ENCODE data around the gene NECTIN2. TPM values are rescaled to one million over a fixed set of nuclear protein-coding genes. Genes with fewer than 3 reads are reported as not detected.

The NECTIN2 gene
- 234 TPM for polyA plus RNA-seq (2013, experiment 1 of 2)
- polyA plus RNA-seq (2013, experiment 2 of 2): 231 TPM

- Histone ChIP-seq H2BK120ac (ENCODE audit: low read depth, low read length) (peak within 1 kb of the TSS; percentile 66), H4K91ac (ENCODE audit: low read length) (peak within 1 kb of the TSS; percentile 96), H2BK15ac (ENCODE audit: low read depth, poor library complexity, severe bottlenecking) (peak within 1 kb of the TSS; percentile 98), H3K4me3 (ENCODE audit: insufficient read depth in 1 of 2, low read depth in 1 of 2, low read length in 2 of 2) (peak within 1 kb of the TSS; percentile 95), H3K79me1 (replicated peaks; ENCODE audit: low read length, poor library complexity, severe bottlenecking) (no peaks in the 10 kb centered on the region), H3K18ac (ENCODE audit: low read depth in 1 of 2, low read length in 2 of 2) (peak within 1 kb of the TSS; percentile 94 to 99), H3K27ac (ENCODE audit: low read length, poor library complexity, severe bottlenecking) (peak within 1 kb of the TSS; percentile 98), H3K4me1 (ENCODE audit: control insufficient read depth, insufficient read depth, low read depth, low read length) (peaks cover 25% of the 10 kb centered on the region), H3K4ac (ENCODE audit: low read depth in 1 of 2, low read length in 2 of 2) (peak within 1 kb of the TSS; percentile 95 to 99), H2AK5ac (ENCODE audit: low read length, severe bottlenecking) (peak within 1 kb of the TSS; percentile 78), H2BK12ac (ENCODE audit: low read length in 2 of 2) (peak within 1 kb of the TSS; percentile 11 to 91), H2BK5ac (ENCODE audit: low read depth, low read length, poor library complexity, severe bottlenecking) (peak within 1 kb of the TSS; percentile 99), H3K9me3 (ENCODE audit: control insufficient read depth, low read length) (no peaks in the 10 kb centered on the region), H3K36me3 (ENCODE audit: control insufficient read depth in 1 of 2, insufficient read depth in 2 of 2, low read depth in 1 of 2, low read length in 2 of 2) (peaks cover 0 to 3% of the 10 kb centered on the region in 2 experiments), H3K14ac (ENCODE audit: low read length in 2 of 2) (peak within 1 kb of the TSS; percentile 77 to 96), H3K4me2 (ENCODE audit: low read length, poor library complexity, severe bottlenecking) (peak within 1 kb of the TSS; percentile 89), H4K8ac (ENCODE audit: low read length) (peak within 1 kb of the TSS; percentile 77), H3K23ac (ENCODE audit: low read length in 2 of 2) (peak within 1 kb of the TSS; percentile 68 to 79), H3K9ac (ENCODE audit: low read length) (peak within 1 kb of the TSS; percentile 98), H2AFZ (ENCODE audit: low read depth, low read length) (peak within 1 kb of the TSS; percentile 95), H3K27me3 (ENCODE audit: control insufficient read depth in 1 of 2, insufficient read depth in 1 of 2, low read length in 2 of 2) (no peaks in the 10 kb centered on the region)
- DNase-seq: peak; percentile 97
- under 1% methylated on average over 50 of the region's 67 CpGs for WGBS
Observed at GRCh38 chr19:44845612-44846454, at the start of gene NECTIN2. Gene NECTIN2, plus strand, starts transcription at chr19:44846297. Its CDS starts 229 bp downstream, at chr19:44846526.

DNA sequence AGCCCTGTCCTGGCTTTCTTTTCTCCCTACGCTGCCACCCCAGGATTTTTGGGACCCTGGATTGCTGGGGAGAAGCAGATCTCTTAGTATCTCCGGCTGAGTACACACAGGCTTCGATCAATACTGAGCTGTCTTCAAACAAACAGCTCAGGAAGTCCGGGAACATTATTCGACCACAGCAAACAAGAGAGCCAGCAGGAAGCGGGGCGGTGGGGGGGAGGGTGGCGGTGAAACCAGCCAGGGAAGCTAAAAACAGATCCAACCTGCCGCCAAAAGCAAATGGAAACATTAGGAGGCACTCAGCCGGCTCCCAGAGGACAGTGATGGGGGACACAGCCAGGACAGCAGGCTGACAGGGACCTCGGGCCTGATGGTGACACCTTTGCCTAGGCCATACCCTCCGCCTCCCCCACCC is 49.4 kb upstream of the NECTIN2 start:
- Histone ChIP-seq H3K18ac (ENCODE audit: low read depth in 1 of 2, low read length in 2 of 2) (peak overlapping the region; percentile 70 to 85), H2BK5ac (ENCODE audit: low read depth, low read length, poor library complexity, severe bottlenecking) (no peak overlapping the region), H3K4me1 (ENCODE audit: control insufficient read depth, insufficient read depth, low read depth, low read length) (peaks cover 17% of the 10 kb centered on the region), H2AFZ (ENCODE audit: low read depth, low read length) (peak overlapping the region; percentile 88), H3K23ac (ENCODE audit: low read length in 2 of 2) (no peak overlapping the region), H3K36me3 (ENCODE audit: control insufficient read depth in 1 of 2, insufficient read depth in 2 of 2, low read depth in 1 of 2, low read length in 2 of 2) (no peaks in the 10 kb centered on the region), H2BK12ac (ENCODE audit: low read length in 2 of 2) (peak overlapping the region in 1 of 2 experiments; percentile 80), H3K14ac (ENCODE audit: low read length in 2 of 2) (peak overlapping the region in 1 of 2 experiments; percentile 96), H3K4me3 (ENCODE audit: insufficient read depth in 1 of 2, low read depth in 1 of 2, low read length in 2 of 2) (no peak overlapping the region), H3K9ac (ENCODE audit: low read length) (no peak overlapping the region), H3K4me2 (ENCODE audit: low read length, poor library complexity, severe bottlenecking) (peak overlapping the region; percentile 22), H3K9me3 (ENCODE audit: control insufficient read depth, low read length) (no peaks in the 10 kb centered on the region), H3K27me3 (ENCODE audit: control insufficient read depth in 1 of 2, insufficient read depth in 1 of 2, low read length in 2 of 2) (peaks cover 0 to 4% of the 10 kb centered on the region in 2 experiments), H3K27ac (ENCODE audit: low read length, poor library complexity, severe bottlenecking) (no peak overlapping the region), H2AK5ac (ENCODE audit: low read length, severe bottlenecking) (no peak overlapping the region), H4K91ac (ENCODE audit: low read length) (peak overlapping the region; percentile 80), H2BK120ac (ENCODE audit: low read depth, low read length) (no peak overlapping the region), H4K8ac (ENCODE audit: low read length) (peak overlapping the region; percentile 97), H3K4ac (ENCODE audit: low read depth in 1 of 2, low read length in 2 of 2) (peak overlapping the region in 1 of 2 experiments; percentile 83), H2BK15ac (ENCODE audit: low read depth, poor library complexity, severe bottlenecking) (no peak overlapping the region), H3K79me1 (replicated peaks; ENCODE audit: low read length, poor library complexity, severe bottlenecking) (no peaks in the 10 kb centered on the region)
- 24% methylated on average over 10 of the region's 12 CpGs for WGBS
- DNase-seq: peak; percentile 38

DNA sequence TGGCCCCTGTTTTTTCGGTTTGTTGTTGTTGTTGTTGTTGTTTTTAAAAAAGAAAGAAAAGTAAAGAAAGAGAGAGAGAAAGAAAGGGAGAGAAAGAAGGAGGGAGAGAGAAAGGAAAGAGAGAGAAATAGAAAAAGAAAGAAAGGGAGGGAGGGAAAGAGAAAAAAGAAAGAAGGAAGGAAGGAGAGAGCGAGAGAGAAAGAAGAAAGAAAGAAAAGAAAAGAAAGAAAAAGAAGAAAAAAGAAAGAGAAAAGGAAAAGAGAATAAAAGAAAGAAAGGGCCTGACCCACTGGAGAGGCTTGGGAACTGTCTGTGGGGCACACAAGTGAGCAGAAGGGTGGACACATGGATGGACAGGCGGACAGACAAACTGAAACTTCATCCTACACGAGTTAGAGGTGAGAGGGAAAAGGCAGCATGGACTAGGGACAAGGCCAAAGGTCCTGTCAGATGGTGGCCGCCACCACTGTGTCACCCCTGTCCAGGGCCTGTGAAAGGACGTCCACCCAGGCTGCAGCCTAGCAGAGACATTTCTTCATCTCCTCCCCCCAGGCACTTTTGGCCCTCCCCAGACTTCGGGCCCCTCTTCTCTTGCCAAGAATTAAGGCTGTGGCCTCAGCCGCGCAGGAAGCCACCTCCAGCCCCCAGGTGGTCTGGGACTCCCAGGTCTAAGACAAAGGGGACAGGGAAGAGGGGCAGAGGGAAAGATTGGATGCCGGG is 46.3 kb upstream of the NECTIN2 start:
- Histone ChIP-seq H2AFZ (ENCODE audit: low read depth, low read length) (no peak overlapping the region), H3K4me1 (ENCODE audit: control insufficient read depth, insufficient read depth, low read depth, low read length) (peaks cover 8% of the 10 kb centered on the region), H3K4me2 (ENCODE audit: low read length, poor library complexity, severe bottlenecking) (no peak overlapping the region), H2BK5ac (ENCODE audit: low read depth, low read length, poor library complexity, severe bottlenecking) (no peak overlapping the region), H3K36me3 (ENCODE audit: control insufficient read depth in 1 of 2, insufficient read depth in 2 of 2, low read depth in 1 of 2, low read length in 2 of 2) (no peaks in the 10 kb centered on the region), H4K8ac (ENCODE audit: low read length) (no peak overlapping the region), H4K91ac (ENCODE audit: low read length) (peak overlapping the region; percentile 5), H3K27me3 (ENCODE audit: control insufficient read depth in 1 of 2, insufficient read depth in 1 of 2, low read length in 2 of 2) (peaks cover 3 to 4% of the 10 kb centered on the region in 2 experiments), H2BK12ac (ENCODE audit: low read length in 2 of 2) (no peak overlapping the region), H2AK5ac (ENCODE audit: low read length, severe bottlenecking) (peak overlapping the region; percentile 14), H2BK120ac (ENCODE audit: low read depth, low read length) (no peak overlapping the region), H3K27ac (ENCODE audit: low read length, poor library complexity, severe bottlenecking) (no peak overlapping the region), H2BK15ac (ENCODE audit: low read depth, poor library complexity, severe bottlenecking) (peak overlapping the region; percentile 4), H3K4ac (ENCODE audit: low read depth in 1 of 2, low read length in 2 of 2) (no peak overlapping the region), H3K14ac (ENCODE audit: low read length in 2 of 2) (no peak overlapping the region), H3K9ac (ENCODE audit: low read length) (no peak overlapping the region), H3K23ac (ENCODE audit: low read length in 2 of 2) (no peak overlapping the region), H3K9me3 (ENCODE audit: control insufficient read depth, low read length) (peaks cover 3% of the 10 kb centered on the region), H3K79me1 (replicated peaks; ENCODE audit: low read length, poor library complexity, severe bottlenecking) (no peaks in the 10 kb centered on the region), H3K18ac (ENCODE audit: low read depth in 1 of 2, low read length in 2 of 2) (no peak overlapping the region), H3K4me3 (ENCODE audit: insufficient read depth in 1 of 2, low read depth in 1 of 2, low read length in 2 of 2) (no peak overlapping the region)
- WGBS: 65% methylated on average over 8 of the region's 10 CpGs
- DNase-seq: no peak

- H3K4me1 ChIP-seq (ENCODE audit: control insufficient read depth, insufficient read depth, low read depth, low read length): peaks cover 8% of the 10 kb centered on the region
- peak overlapping the region; percentile 14 for H2AK5ac ChIP-seq (ENCODE audit: low read length, severe bottlenecking)
- H3K14ac ChIP-seq (ENCODE audit: low read length in 2 of 2): no peak overlapping the region
- no peak overlapping the region for H2BK12ac ChIP-seq (ENCODE audit: low read length in 2 of 2)
- H3K36me3 ChIP-seq (ENCODE audit: control insufficient read depth in 1 of 2, insufficient read depth in 2 of 2, low read depth in 1 of 2, low read length in 2 of 2): no peaks in the 10 kb centered on the region
- H4K91ac ChIP-seq (ENCODE audit: low read length): no peak overlapping the region
- peak overlapping the region; percentile 73 for H4K8ac ChIP-seq (ENCODE audit: low read length)
- no peak overlapping the region for H3K4ac ChIP-seq (ENCODE audit: low read depth in 1 of 2, low read length in 2 of 2)
- peak overlapping the region; percentile 44 to 63 for H3K18ac ChIP-seq (ENCODE audit: low read depth in 1 of 2, low read length in 2 of 2)
- DNase-seq: peak; percentile 82
- peaks cover 3 to 4% of the 10 kb centered on the region in 2 experiments for H3K27me3 ChIP-seq (ENCODE audit: control insufficient read depth in 1 of 2, insufficient read depth in 1 of 2, low read length in 2 of 2)
- no peak overlapping the region for H3K4me2 ChIP-seq (ENCODE audit: low read length, poor library complexity, severe bottlenecking)
- no peak overlapping the region for H3K4me3 ChIP-seq (ENCODE audit: insufficient read depth in 1 of 2, low read depth in 1 of 2, low read length in 2 of 2)
- no peak overlapping the region for H3K27ac ChIP-seq (ENCODE audit: low read length, poor library complexity, severe bottlenecking)
- H3K9me3 ChIP-seq (ENCODE audit: control insufficient read depth, low read length): peaks cover 3% of the 10 kb centered on the region
- no peak overlapping the region for H2BK15ac ChIP-seq (ENCODE audit: low read depth, poor library complexity, severe bottlenecking)
- no peaks in the 10 kb centered on the region for H3K79me1 ChIP-seq (replicated peaks; ENCODE audit: low read length, poor library complexity, severe bottlenecking)
- H2BK120ac ChIP-seq (ENCODE audit: low read depth, low read length): no peak overlapping the region
- H2AFZ ChIP-seq (ENCODE audit: low read depth, low read length): peak overlapping the region; percentile 8
- WGBS: 6% methylated on average over 3 of the region's 3 CpGs
- no peak overlapping the region for H3K9ac ChIP-seq (ENCODE audit: low read length)
- no peak overlapping the region for H2BK5ac ChIP-seq (ENCODE audit: low read depth, low read length, poor library complexity, severe bottlenecking)
- no peak overlapping the region for H3K23ac ChIP-seq (ENCODE audit: low read length in 2 of 2)
Observed at GRCh38 chr19:44800461-44800860, 45.6 kb upstream of the NECTIN2 start.
